Suppressor macrophage treated with lipopolysaccharide for 4 hours (primary cell): ENCODE data around the gene CHD6.

Experiments used
- DNase-seq: peaks from one replicate; pipeline ENCODE4 v3.0.0-alpha.2; 2020

The CHD6 gene

GRCh38 chr20:41586772-41587171, 31.4 kb downstream of the CHD6 start:
- peak; percentile 8 for DNase-seq

GRCh38 chr20:41580350-41580749, 37.8 kb downstream of the CHD6 start:
- DNase-seq = no peak

- DNase-seq = no peak
These were observed 40.8 kb downstream of the CHD6 start for GRCh38 chr20:41577129-41578009.

GRCh38 chr20:41575412-41575811, 42.8 kb downstream of the CHD6 start:
- DNase-seq = no peak

- DNase-seq = no peak
These were observed 43.3 kb downstream of the CHD6 start for GRCh38 chr20:41574802-41575389.

GRCh38 chr20:41573955-41574354, 44.2 kb downstream of the CHD6 start:
- DNase-seq = no peak

- DNase-seq = no peak
These were observed 46.1 kb downstream of the CHD6 start for GRCh38 chr20:41572010-41572572.

GRCh38 chr20:41571006-41571405, 47.2 kb downstream of the CHD6 start:
- DNase-seq = no peak

- no peak for DNase-seq
These were observed 47.6 kb downstream of the CHD6 start for GRCh38 chr20:41570557-41570956.

GRCh38 chr20:41567615-41568014, 50.6 kb downstream of the CHD6 start:
- DNase-seq = no peak

- no peak for DNase-seq
These were observed 51.2 kb downstream of the CHD6 start for GRCh38 chr20:41566896-41567527.

GRCh38 chr20:41563087-41563486, 55.1 kb downstream of the CHD6 start:
- DNase-seq = no peak

GRCh38 chr20:41560970-41561369, 57.2 kb downstream of the CHD6 start:
- no peak for DNase-seq

- DNase-seq = no peak
These were observed 58.5 kb downstream of the CHD6 start for GRCh38 chr20:41559658-41560057.

- DNase-seq = peak; percentile 47
These were observed 64.9 kb downstream of the CHD6 start for GRCh38 chr20:41553142-41553879.

- no peak for DNase-seq
These were observed 65.7 kb downstream of the CHD6 start for GRCh38 chr20:41552295-41553068.

- DNase-seq = no peak
These were observed 67.0 kb downstream of the CHD6 start for GRCh38 chr20:41551011-41551705.

- DNase-seq = no peak
These were observed 71.0 kb downstream of the CHD6 start for GRCh38 chr20:41547221-41547620.

- no peak for DNase-seq
These were observed 71.6 kb downstream of the CHD6 start for GRCh38 chr20:41546535-41546934.

GRCh38 chr20:41544472-41544871, 73.7 kb downstream of the CHD6 start:
- DNase-seq = no peak

GRCh38 chr20:41540918-41541317, 77.3 kb downstream of the CHD6 start:
- DNase-seq = no peak
